MV-4-11 (cell line): Measurements from ENCODE around the gene MT1B.
A peak's percentile ranks its signal among the peaks of the same experiment; 100 is the strongest.
"Not testable (repeated sequence)": the region's sequence is repeated elsewhere in the genome, so short reads cannot be mapped to it uniquely, and the experiment has no call there.

Source experiments
- DNase-seq: peaks from one replicate; lab custom pipeline; 2025; lab: John Stamatoyannopoulos, UW

MT1B gene

DNA sequence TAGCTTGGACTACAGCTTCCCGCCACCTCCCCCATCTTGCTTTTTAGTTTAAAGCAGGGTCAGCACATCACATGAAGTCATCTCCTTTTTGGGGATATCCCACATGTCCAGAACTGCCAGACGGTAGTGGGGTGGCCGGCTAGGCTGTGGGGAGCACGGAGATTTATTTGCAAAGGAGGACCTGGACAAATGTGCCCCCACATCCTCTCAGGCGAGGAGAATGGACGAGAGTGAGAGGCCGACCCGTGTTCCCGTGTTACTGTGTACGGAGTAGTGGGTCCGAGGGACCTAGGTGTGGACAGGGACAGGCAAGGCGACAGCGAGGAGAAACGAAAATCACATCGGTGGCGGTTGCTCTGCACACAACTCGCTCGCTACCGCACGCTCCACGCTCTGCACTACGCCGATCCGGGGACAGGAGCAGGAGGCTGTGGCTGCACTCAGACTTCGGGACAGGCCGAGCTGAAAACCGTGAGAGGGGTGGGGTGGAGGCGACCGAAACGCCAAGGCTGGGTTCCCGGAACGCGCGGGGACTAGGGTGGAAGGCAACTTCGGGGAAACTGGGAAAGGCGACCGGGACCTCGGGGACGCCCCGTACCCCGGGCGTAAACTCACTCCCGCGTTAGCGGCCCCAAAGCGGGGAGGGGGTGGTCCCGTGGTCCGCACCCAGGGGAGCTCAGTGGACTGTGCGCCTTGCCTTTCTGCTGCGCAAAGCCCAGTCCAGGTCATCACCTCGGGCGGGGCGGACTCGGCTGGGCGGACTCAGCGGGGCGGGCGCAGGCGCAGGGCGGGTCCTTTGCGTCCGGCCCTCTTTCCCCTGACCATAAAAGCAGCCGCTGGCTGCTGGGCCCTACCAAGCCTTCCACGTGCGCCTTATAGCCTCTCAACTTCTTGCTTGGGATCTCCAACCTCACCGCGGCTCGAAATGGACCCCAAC, 13.6 kb upstream of the MT1B start, which contains the start of gene MT1A:
TSS of gene MT1A (plus strand) at position 853 of the 937 bp plus-strand sequence. CDS start at position 926, 73 bp downstream.
- no peak for DNase-seq

- DNase-seq = no peak
These were observed 12.6 kb upstream of the MT1B start for GRCh38 chr16:56639045-56639444.

DNA sequence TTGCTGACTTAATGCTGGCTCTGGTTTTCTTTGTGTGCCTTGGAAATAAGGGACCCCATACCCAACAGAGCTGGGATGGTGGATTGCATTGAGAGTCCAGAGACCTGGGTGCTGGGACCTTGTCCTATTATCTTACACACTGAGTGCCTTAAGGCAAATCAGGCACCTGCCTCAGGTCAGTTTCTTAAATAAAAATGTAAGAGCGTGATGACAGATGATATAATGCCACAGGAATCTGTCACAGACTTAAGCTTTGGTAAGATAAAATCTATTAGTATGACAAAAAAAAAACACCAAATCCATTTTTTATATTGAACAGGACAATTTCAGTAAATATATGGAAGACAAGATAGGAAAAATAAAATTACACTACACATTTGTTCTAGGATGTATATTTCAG, 11.6 kb upstream of the MT1B start:
- no peak for DNase-seq

- DNase-seq = no peak
These were observed 10.5 kb upstream of the MT1B start for GRCh38 chr16:56641166-56641565.

- peak; percentile 59 for DNase-seq
These were observed 8.5 kb upstream of the MT1B start for GRCh38 chr16:56643080-56643778.

GRCh38 chr16:56643833-56644232, 7.9 kb upstream of the MT1B start:
- DNase-seq = no peak

GRCh38 chr16:56645311-56645710, 6.4 kb upstream of the MT1B start:
- DNase-seq = no peak

GRCh38 chr16:56645838-56646237, 5.8 kb upstream of the MT1B start:
- no peak for DNase-seq

DNA sequence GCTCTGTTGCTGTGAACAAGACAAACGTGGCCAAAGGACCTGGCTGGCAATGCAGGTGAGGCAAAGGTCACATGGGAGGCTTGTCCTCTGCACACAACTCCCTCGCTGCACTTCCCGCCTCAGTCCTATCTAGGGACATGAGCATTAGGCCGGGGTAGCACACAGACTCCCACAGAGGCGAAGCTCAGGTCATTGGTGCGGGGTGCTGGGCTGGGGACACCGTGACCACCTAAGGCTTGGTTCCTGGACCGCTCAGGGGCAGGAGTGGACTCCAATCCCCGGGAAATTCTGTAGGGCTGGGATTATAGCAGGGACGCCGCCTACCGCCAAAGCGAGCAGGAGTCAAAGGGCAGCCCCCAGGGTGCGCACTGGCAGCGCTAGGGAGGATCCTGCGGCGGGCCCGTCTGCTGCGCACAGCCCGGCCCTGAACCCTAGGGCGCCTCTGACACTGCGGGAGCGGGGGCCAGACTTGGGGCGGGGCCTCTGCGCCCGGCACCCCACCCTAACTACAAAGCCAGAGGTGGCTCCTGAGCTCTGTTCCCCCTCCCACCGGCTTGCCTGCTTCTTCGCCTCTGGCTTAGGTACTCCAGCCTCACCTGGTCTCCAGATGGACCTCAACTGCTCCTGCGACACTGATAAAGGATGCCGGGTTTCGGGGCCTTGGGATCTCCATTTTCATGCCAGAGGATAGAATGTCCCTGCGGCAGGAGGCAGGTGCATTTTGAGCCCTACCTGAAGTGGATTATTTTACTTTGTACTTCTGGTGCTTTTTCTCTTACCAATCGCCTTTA, 3.9 kb upstream of the MT1B start:
- no peak for DNase-seq

DNA sequence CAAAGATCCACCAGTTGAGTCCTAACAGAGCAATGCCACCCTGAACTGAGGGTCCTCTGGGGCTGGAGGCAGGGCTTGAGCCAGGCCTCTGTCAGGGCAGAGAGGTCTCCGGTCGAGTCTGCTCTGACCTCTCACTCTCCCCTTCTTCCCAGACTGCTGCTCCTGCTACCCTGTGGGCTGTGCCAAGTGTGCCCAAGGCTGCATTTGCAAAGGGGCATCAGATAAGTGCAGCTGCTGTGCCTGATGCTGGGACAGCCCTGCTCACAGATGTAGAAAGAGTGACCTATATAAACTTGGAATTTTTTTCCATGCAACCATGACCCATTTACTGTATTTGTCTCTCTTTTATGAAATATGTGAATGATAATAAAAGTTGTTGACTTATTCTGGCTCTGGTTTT, 2.4 kb upstream of the MT1B start:
- no peak for DNase-seq

DNA sequence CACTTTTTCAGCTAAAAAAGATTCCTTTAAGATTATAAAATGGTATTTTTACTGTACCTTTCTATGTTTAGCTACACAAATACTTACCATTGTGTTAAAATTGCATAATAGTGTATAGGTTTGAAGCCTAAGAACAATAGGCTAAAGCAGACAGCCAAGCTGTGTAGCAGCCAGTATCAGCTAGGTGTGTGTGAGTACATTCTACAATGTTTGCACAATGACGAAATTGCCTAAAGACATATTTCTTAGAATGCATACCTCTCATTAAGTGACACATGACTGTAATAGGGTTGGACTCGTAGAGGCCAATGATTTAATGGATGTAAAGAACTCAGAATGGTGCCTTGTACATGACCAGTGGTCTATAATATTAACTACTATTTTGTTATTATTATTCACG, 1.9 kb upstream of the MT1B start:
- no peak for DNase-seq

GRCh38 chr16:56652600-56652999, 914 bp downstream of the MT1B start:
- no peak for DNase-seq

GRCh38 chr16:56653218-56653617, 1.5 kb downstream of the MT1B start:
- DNase-seq = no peak

DNA sequence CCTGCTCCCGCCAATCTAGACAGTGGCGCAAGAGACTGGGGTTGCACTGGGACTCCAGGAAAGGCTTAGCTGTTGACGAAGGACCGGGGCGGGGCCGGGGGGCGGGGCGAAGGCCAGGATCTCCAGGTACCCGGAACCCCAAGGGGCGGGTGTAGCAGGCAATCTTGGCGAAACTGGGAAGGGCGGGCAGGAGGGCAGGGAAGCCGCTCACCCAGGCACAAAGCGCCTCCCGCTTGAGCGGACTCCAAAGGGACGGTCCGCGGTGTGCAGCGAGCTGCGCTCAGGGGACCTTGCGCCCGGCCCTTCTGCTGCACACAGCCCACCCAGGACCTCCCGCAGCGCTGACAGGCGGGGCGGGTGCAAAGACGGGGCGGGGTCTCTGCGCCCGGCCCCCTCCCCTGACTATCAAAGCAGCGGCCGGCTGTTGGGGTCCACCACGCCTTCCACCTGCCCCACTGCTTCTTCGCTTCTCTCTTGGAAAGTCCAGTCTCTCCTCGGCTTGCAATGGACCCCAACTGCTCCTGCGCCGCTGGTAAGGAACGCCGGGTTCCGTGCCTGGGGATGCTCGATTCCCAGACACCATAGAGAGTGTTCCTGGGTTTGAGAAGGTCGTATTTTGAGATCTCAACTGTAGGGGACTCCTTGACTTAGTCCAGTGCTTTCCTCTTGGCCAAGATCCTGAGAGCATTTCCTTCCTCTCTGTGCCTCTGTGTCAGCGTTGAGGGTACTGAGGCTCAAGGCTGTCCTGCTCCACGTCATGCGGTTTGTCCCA, 6.1 kb downstream of the MT1B start, which contains the start of gene MT1F:
TSS of gene MT1F (plus strand) at position 405 of the 772 bp plus-strand sequence. CDS start at position 505, 100 bp downstream.
- DNase-seq = peak; percentile 89

DNA sequence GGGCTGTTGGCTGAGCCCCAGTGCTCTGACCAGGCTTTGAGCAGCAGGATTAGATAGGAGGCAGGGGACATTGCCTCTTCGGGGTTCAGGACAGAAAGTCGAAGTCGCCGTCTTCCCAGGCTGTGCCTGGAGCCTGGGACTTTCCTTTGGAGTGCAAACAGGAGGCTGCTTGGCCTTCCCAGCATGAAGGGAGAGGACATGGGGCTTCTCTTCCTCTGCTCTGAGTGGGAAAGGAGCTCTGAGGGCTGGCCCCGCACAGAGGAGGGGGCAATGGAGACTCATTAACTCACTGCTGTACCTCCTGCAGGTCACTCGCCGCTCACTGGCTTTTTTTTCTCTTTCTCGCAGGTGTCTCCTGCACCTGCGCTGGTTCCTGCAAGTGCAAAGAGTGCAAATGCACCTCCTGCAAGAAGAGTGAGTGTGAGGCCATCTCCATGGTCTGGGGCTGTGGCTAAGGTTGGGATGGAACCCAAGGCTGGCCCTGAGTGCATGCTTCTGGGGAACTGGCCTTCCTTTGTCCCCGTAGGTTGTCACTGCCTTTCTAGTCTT, 6.7 kb downstream of the MT1B start:
- DNase-seq = no peak

DNA sequence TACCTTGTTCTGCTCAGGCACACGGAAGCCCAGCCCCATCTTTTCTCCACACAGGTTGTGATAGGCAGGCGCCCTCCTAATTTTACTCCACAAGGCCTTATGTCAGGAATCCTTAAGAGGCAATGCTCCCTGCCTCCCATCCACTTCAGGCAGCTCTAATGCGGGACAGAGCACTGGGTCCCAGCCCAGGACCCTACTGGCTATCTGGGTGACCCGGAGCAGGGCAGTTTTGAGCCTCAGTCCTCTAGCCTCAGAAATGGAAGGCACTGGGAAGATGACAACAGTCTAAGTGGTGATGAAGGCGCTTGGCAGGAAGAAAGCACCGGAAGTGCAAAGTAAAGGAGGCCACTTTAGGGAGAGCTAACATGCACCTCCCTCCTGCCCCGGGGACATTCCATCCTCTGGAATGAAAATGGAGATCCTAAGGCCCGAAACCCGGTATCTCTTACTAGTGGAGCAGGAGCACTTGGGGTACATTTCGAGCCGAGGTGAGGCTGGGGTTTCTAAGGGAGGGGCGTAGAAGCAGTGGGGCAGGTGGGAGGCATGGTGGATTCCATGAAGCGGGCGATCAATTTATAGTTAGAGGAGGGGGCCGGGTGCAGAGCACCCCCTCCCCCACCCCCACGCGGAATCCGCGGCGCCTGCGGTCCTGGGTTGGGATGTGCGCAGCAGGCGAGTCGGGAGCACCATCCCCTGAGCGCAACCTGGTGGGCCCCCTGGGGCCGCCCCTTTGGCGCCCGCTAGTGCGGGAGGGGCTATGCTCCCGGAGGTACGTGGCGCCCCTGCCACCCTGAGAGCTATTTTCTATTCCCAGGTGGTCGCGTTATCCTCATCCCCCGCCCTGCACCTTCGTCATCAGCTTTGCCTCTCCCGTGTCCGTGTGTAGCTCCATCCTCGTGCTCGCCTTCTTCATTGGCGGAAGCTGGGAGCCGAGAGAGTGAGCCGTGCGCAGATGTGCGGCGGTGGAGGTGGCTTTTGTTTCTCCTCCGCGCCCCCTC, 11.0 kb downstream of the MT1B start:
- no peak for DNase-seq

DNA sequence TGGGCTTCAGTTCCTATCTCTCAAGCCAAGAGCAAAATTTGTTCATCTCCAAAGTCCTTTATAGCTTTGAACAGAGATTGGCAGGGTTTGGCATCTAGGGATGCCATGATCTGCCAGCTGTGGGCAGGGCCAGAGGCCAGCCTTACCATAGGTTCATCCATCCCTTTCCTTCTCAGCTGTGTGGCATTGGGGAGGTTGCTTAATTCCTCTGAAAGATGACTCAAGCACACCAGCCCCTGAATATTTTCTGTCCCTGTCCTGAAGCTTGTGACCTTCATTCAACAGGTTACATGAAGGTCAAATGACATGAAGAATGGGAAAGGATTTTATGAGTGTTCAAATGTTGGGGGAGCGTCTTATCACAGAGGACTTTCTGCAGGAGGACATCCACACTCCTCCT, 12.8 kb downstream of the MT1B start:
- no peak for DNase-seq

- DNase-seq = not testable (repeated sequence)
These were observed 13.9 kb downstream of the MT1B start for GRCh38 chr16:56665286-56666261.
